NT2/D1 (cell line): ENCODE results near the gene TFPI.
"Not testable (repeated sequence)": the region's sequence is repeated elsewhere in the genome, so short reads cannot be mapped to it uniquely, and the experiment has no call there.

ENCODE experiments used
- SUZ12 ChIP-seq: IDR thresholded peaks from 2 replicates; pipeline ENCODE4 v1.6.1; 2011; ENCODE audit not compliant: insufficient read length, insufficient read depth; ENCODE audit errors: extremely low read depth
- YY1 ChIP-seq: IDR thresholded peaks from 2 replicates; pipeline ENCODE4 v1.6.1; 2011; ENCODE audit not compliant: insufficient read length, insufficient read depth
- ZNF274 ChIP-seq: IDR thresholded peaks from 2 replicates; pipeline ENCODE4 v1.6.1; 2011; ENCODE audit warnings: mild to moderate bottlenecking, low read depth, low read length

GRCh38 chr2:187538222-187538621 lies 16.0 kb downstream of the TFPI start:
- TF ChIP-seq ZNF274, YY1, SUZ12: not testable (repeated sequence)
